MM.1S (cell line): ENCODE data around the gene ISL2.

Experiments used
- DNase-seq: peaks from one replicate; pipeline ENCODE4 v3.0.0-alpha.2; 2015
- H2AFZ ChIP-seq: fragments of 300-600 bp; sonication (generic); 2 replicates; pipeline ENCODE4 v1.6.0; 2016; ENCODE audit warnings: antibody characterized with exemption, low read length
- H3F3A ChIP-seq: fragments of 300-600 bp; sonication (generic); 2 replicates; pipeline ENCODE4 v1.6.1; 2016; ENCODE audit warnings: mild to moderate bottlenecking, antibody characterized with exemption, low read length, moderate library complexity, mixed read lengths; ENCODE audit not compliant: insufficient read depth
- H3K27ac ChIP-seq: fragments of 300-600 bp; sonication (generic); 2 replicates; pipeline ENCODE4 v1.5.1; 2016; ENCODE audit warnings: mild to moderate bottlenecking, low read length
- H3K27me3 ChIP-seq: fragments of 300-600 bp; sonication (generic); replicated peaks from 2 replicates; pipeline ENCODE4 v1.6.0; 2016; ENCODE audit warnings: low read length; ENCODE audit not compliant: insufficient read depth
- H3K36me3 ChIP-seq: fragments of 300-600 bp; sonication (generic); replicated peaks from 2 replicates; pipeline ENCODE4 v1.6.1; 2016; ENCODE audit warnings: mild to moderate bottlenecking, low read length, mixed read lengths; ENCODE audit not compliant: insufficient read depth
- H3K4me1 ChIP-seq: fragments of 300-600 bp; sonication (generic); 2 replicates; pipeline ENCODE4 v1.6.1; 2016; ENCODE audit warnings: low read length, mixed read lengths
- H3K4me2 ChIP-seq: fragments of 300-600 bp; sonication (generic); 2 replicates; pipeline ENCODE4 v1.6.0; 2016; ENCODE audit warnings: low read depth, low read length
- H3K4me3 ChIP-seq: fragments of 300-600 bp; sonication (generic); 2 replicates; pipeline ENCODE4 v1.5.1; 2016; ENCODE audit warnings: low read length, mixed read lengths
- H3K79me2 ChIP-seq: fragments of 300-600 bp; sonication (generic); 2 replicates; pipeline ENCODE4 v1.6.1; 2016; ENCODE audit warnings: mixed run types, low read length, mixed read lengths
- H3K9ac ChIP-seq: fragments of 300-600 bp; sonication (generic); 2 replicates; pipeline ENCODE4 v1.6.1; 2016; ENCODE audit warnings: low read length, mixed read lengths
- H3K9me2 ChIP-seq: fragments of 300-600 bp; sonication (generic); replicated peaks from 2 replicates; pipeline ENCODE4 v1.6.1; 2016; ENCODE audit warnings: mild to moderate bottlenecking, low read length, mixed read lengths; ENCODE audit not compliant: insufficient read depth
- H3K9me3 ChIP-seq: fragments of 300-600 bp; sonication (generic); replicated peaks from 2 replicates; pipeline ENCODE4 v1.6.1; 2016; ENCODE audit warnings: mild to moderate bottlenecking, low read length, mixed read lengths; ENCODE audit not compliant: insufficient read depth
- H4K20me1 ChIP-seq: fragments of 300-600 bp; sonication (generic); 2 replicates; pipeline ENCODE4 v1.6.1; 2016; ENCODE audit warnings: mild to moderate bottlenecking, low read length, moderate library complexity, mixed read lengths; ENCODE audit not compliant: insufficient read depth
- EZH2 ChIP-seq: fragments of 300-600 bp; sonication (generic); optimal IDR thresholded peaks from 2 replicates; pipeline ENCODE3; 2017; ENCODE audit warnings: low read depth, mild to moderate bottlenecking, antibody characterized with exemption, low read length, mixed read lengths
- EZH2phosphoT487 ChIP-seq: fragments of 300-600 bp; sonication (generic); IDR thresholded peaks from 2 replicates; pipeline ENCODE4 v1.6.1; 2018; ENCODE audit warnings: antibody characterized with exemption, low read length
- TF ChIP-seq, protein P1 (sequence below): fragments of 300-600 bp; sonication (generic); IDR thresholded peaks from 2 replicates; pipeline ENCODE4 v1.5.1; 2016; ENCODE audit warnings: antibody characterized with exemption, low read length, mixed read lengths

The ISL2 gene

DNA sequence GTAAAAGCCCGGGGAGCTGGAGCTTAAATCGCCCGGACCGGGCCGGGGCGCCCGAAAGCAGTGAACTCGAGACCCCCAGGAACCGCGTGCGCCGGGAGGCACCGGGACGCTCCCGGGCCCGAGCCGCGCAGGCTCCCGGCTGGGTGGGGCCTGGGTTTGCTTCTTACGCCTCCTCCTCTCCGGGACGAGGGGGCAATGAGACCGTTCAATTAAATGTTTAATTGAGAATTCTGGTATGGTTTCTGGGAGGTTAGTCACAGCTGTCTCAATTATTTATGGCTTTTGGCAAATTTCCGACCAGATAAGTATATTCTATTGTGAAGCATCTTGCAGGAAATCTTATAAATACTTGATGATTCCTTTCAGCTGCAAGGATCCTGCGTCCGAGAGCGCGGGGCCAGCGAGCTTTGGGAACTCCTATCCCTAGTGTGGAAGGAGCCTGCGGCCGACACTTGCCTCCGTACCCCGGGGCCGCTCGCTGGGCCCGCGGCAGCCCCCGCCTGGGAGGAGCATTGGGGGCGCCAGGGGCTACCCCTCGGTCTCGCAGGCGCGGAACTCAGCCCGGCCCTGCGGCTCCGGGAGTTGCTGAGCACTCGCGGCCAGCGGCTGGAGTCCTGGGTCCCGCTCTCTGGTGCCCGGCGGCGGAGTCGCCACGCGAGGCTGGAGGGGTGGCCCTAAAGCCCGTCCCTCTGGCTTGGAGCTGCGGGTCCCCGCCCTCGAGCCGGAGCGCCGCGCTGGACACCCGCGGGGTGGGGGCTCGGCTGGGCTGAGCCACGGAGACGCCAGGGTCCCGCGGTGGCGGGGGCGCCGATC, 10.3 kb downstream of the ISL2 start:
- H3F3A ChIP-seq = no peaks in the 10 kb centered on the region
- DNase-seq = no peak
- H3K9ac ChIP-seq = peak overlapping the region; percentile 4; the same call in 1 of the 2 replicates
- no peaks in the 10 kb centered on the region for H3K9me2 ChIP-seq
- no peaks in the 10 kb centered on the region for H3K36me3 ChIP-seq
- TF ChIP-seq EZH2phosphoT487 (no peak), EZH2 (no peak)
- TF ChIP-seq, protein P1, sequence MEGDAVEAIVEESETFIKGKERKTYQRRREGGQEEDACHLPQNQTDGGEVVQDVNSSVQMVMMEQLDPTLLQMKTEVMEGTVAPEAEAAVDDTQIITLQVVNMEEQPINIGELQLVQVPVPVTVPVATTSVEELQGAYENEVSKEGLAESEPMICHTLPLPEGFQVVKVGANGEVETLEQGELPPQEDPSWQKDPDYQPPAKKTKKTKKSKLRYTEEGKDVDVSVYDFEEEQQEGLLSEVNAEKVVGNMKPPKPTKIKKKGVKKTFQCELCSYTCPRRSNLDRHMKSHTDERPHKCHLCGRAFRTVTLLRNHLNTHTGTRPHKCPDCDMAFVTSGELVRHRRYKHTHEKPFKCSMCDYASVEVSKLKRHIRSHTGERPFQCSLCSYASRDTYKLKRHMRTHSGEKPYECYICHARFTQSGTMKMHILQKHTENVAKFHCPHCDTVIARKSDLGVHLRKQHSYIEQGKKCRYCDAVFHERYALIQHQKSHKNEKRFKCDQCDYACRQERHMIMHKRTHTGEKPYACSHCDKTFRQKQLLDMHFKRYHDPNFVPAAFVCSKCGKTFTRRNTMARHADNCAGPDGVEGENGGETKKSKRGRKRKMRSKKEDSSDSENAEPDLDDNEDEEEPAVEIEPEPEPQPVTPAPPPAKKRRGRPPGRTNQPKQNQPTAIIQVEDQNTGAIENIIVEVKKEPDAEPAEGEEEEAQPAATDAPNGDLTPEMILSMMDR = no peak
- H3K9me3 ChIP-seq = no peaks in the 10 kb centered on the region
- no peaks in the 10 kb centered on the region for H3K4me1 ChIP-seq
- H3K4me3 ChIP-seq = peak overlapping the region; percentile 39
- no peaks in the 10 kb centered on the region for H4K20me1 ChIP-seq
- no peaks in the 10 kb centered on the region for H3K79me2 ChIP-seq
- H3K27me3 ChIP-seq = no peaks in the 10 kb centered on the region
- peak overlapping the region; percentile 38; the same call in 1 of the 2 replicates for H3K4me2 ChIP-seq
- H3K27ac ChIP-seq = no peak overlapping the region
- peak overlapping the region; percentile 22; the same call in 1 of the 2 replicates for H2AFZ ChIP-seq

GRCh38 chr15:76347482-76348055, 11.0 kb downstream of the ISL2 start:
- H3K27ac ChIP-seq = no peak overlapping the region
- H3F3A ChIP-seq = no peaks in the 10 kb centered on the region
- no peaks in the 10 kb centered on the region for H3K36me3 ChIP-seq
- no peaks in the 10 kb centered on the region for H3K9me3 ChIP-seq
- H3K9ac ChIP-seq = no peak overlapping the region
- TF ChIP-seq, protein P1 = no peak
- TF ChIP-seq EZH2 (no peak), EZH2phosphoT487 (no peak)
- H3K4me1 ChIP-seq = no peaks in the 10 kb centered on the region
- H3K79me2 ChIP-seq = no peaks in the 10 kb centered on the region
- no peak overlapping the region for H2AFZ ChIP-seq
- H3K27me3 ChIP-seq = no peaks in the 10 kb centered on the region
- H4K20me1 ChIP-seq = no peaks in the 10 kb centered on the region
- no peaks in the 10 kb centered on the region for H3K9me2 ChIP-seq
- H3K4me3 ChIP-seq = no peak overlapping the region
- H3K4me2 ChIP-seq = no peak overlapping the region
- DNase-seq = no peak

DNA sequence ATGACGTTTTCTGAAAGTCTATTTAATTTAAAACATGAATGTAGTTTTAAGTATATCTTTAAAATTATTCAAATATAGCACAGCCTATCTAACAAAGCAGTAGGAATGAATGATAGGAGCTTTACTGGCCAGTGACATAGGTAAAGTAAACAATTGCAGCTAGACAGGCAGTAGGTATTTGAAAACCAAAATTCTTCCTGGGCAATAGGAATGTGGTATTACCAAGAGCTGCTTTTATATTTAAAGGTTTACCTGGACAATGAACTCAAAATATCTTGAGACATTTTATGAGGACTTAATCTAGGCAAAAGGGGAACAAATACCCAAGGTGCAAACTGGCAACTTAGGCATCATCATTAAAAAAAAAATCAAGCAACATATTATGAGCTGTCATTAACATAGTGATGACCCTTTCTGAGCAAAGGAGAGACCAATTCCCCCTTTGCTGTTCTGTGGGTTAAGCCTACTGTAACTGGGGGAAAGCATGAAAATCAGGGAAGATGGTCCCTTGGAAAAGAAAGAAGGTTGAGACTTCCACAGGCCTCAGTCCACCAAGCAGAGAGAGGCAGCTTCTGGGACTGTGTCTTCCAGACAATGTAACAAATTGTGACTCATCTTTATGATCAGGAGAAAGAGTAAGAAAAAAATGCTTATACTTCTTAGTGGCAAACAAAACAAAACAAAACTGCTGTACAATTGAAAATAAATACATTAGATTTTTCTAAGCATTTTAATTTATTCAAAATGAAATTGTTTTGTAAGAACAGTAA, 12.9 kb downstream of the ISL2 start:
- DNase-seq = no peak
- Histone ChIP-seq H3K9me2 (no peaks in the 10 kb centered on the region), H3F3A (no peaks in the 10 kb centered on the region), H3K4me3 (no peak overlapping the region), H4K20me1 (no peaks in the 10 kb centered on the region), H2AFZ (no peak overlapping the region), H3K27ac (no peak overlapping the region), H3K9ac (no peak overlapping the region), H3K36me3 (no peaks in the 10 kb centered on the region), H3K4me1 (no peaks in the 10 kb centered on the region), H3K9me3 (no peaks in the 10 kb centered on the region), H3K27me3 (no peaks in the 10 kb centered on the region), H3K4me2 (no peak overlapping the region), H3K79me2 (no peaks in the 10 kb centered on the region)
- TF ChIP-seq, protein P1 = no peak
- TF ChIP-seq EZH2 (no peak), EZH2phosphoT487 (no peak)
